WTC11 (cell line): ENCODE data around the gene ZFP92. TPM values are rescaled to one million over a fixed set of nuclear protein-coding genes. Genes with fewer than 3 reads are reported as not detected.

ENCODE experiments used
- ATAC-seq: fragments of 200-7000 bp; cut with Tn5 transposase; 2 replicates; pipeline ENCODE4 v1.10.0; 2021; ENCODE audit warnings: mild to moderate bottlenecking, moderate library complexity
- CTCF ChIA-PET: fragments of 300-600 bp; sonication (Branson Sonifier 250); formaldehyde crosslinking; loops from one replicate; lab custom pipeline; 2021; ENCODE audit warnings: antibody characterized with exemption; lab: Charles Lee
- POLR2A ChIA-PET: fragments of 350-600 bp; sonication (Branson Sonifier 250); formaldehyde crosslinking; loops from one replicate; lab custom pipeline; 2021; ENCODE audit warnings: antibody characterized with exemption; lab: Charles Lee
- DNase-seq: peaks from one replicate; pipeline ENCODE4 v3.0.0; 2021; ENCODE audit warnings: low spot score
- H3K27ac Mint-ChIP-seq: 2 replicates; pipeline ENCODE4 v1.8.0; 2021; ENCODE audit warnings: mixed read lengths
- H3K27me3 Mint-ChIP-seq: 2 replicates; pipeline ENCODE4 v1.8.0; 2021; ENCODE audit warnings: low read depth, mild to moderate bottlenecking, moderate library complexity, mixed read lengths
- H3K36me3 Mint-ChIP-seq: 2 replicates; pipeline ENCODE4 v1.8.0; 2021; ENCODE audit warnings: mixed read lengths
- H3K4me1 Mint-ChIP-seq: 2 replicates; pipeline ENCODE4 v1.8.0; 2022; ENCODE audit warnings: mixed read lengths
- H3K4me3 Mint-ChIP-seq: 2 replicates; pipeline ENCODE4 v1.8.0; 2021; ENCODE audit warnings: mild to moderate bottlenecking, moderate library complexity, mixed read lengths
- H3K9me3 Mint-ChIP-seq: 2 replicates; pipeline ENCODE4 v1.8.0; 2021; ENCODE audit warnings: mixed read lengths
- CDX4 ChIP-seq: fragments of 250-450 bp; sonication (Bioruptor Pico); IDR thresholded peaks from 2 replicates; pipeline ENCODE4 v1.9.0; 2021; ENCODE audit warnings: moderate library complexity, mild to moderate bottlenecking, inconsistent platforms, borderline replicate concordance
- CREB1 ChIP-seq: sonication (generic); formaldehyde crosslinking; IDR thresholded peaks from 2 replicates; pipeline ENCODE4 v1.8.0; 2023; ENCODE audit warnings: mild to moderate bottlenecking, missing genetic modification reagents
- CREM ChIP-seq: sonication (generic); formaldehyde crosslinking; IDR thresholded peaks from 2 replicates; pipeline ENCODE4 v1.8.1; 2022; ENCODE audit warnings: mild to moderate bottlenecking, missing genetic modification reagents, moderate library complexity
- ELF4 ChIP-seq: sonication (generic); formaldehyde crosslinking; IDR thresholded peaks from 2 replicates; pipeline ENCODE4 v1.8.1; 2022; ENCODE audit warnings: low read depth, mild to moderate bottlenecking, moderate library complexity, missing genetic modification reagents
- EMX1 ChIP-seq: fragments of 250-450 bp; sonication (Bioruptor Pico); IDR thresholded peaks from 2 replicates; pipeline ENCODE4 v1.8.0; 2021; ENCODE audit warnings: mild to moderate bottlenecking
- KAT7 ChIP-seq: sonication (generic); formaldehyde crosslinking; IDR thresholded peaks from 2 replicates; pipeline ENCODE4 v1.8.1; 2023; ENCODE audit warnings: missing genetic modification reagents, mild to moderate bottlenecking, borderline replicate concordance
- MXD4 ChIP-seq: fragments of 250-450 bp; sonication (Bioruptor Pico); IDR thresholded peaks from 2 replicates; pipeline ENCODE4 v1.8.0; 2021; ENCODE audit warnings: mild to moderate bottlenecking, moderate library complexity, borderline replicate concordance
- NR1H2 ChIP-seq: sonication (generic); formaldehyde crosslinking; IDR thresholded peaks from 2 replicates; pipeline ENCODE4 v1.9.0; 2021; ENCODE audit warnings: mild to moderate bottlenecking, moderate library complexity, missing genetic modification reagents
- NR3C1 ChIP-seq: sonication (generic); formaldehyde crosslinking; conservative IDR thresholded peaks from 2 replicates; pipeline ENCODE4 v1.8.1; 2023; ENCODE audit warnings: low read depth, mild to moderate bottlenecking, missing genetic modification reagents
- PRRX2 ChIP-seq: fragments of 250-450 bp; sonication (Bioruptor Pico); IDR thresholded peaks from 2 replicates; pipeline ENCODE4 v1.8.0; 2021; ENCODE audit warnings: mild to moderate bottlenecking
- SOX15 ChIP-seq: fragments of 250-450 bp; sonication (Bioruptor Pico); IDR thresholded peaks from 2 replicates; pipeline ENCODE4 v1.9.0; 2021; ENCODE audit warnings: mild to moderate bottlenecking
- TEAD4 ChIP-seq: sonication (generic); formaldehyde crosslinking; IDR thresholded peaks from 2 replicates; pipeline ENCODE4 v1.8.0; 2022; ENCODE audit warnings: mild to moderate bottlenecking, missing genetic modification reagents
- USF1 ChIP-seq: sonication (generic); formaldehyde crosslinking; IDR thresholded peaks from 2 replicates; pipeline ENCODE4 v1.8.0; 2022; ENCODE audit warnings: mild to moderate bottlenecking, missing genetic modification reagents
- ZMAT4 ChIP-seq: fragments of 250-450 bp; sonication (Bioruptor Pico); IDR thresholded peaks from 2 replicates; pipeline ENCODE4 v1.9.0; 2021; ENCODE audit warnings: mild to moderate bottlenecking
- ZNF121 ChIP-seq: sonication (generic); formaldehyde crosslinking; IDR thresholded peaks from 2 replicates; pipeline ENCODE4 v1.8.0; 2023; ENCODE audit warnings: missing genetic modification reagents
- ZNF138 ChIP-seq: sonication (generic); formaldehyde crosslinking; conservative IDR thresholded peaks from 2 replicates; pipeline ENCODE4 v1.8.1; 2022; ENCODE audit warnings: mild to moderate bottlenecking, moderate library complexity, missing genetic modification reagents
- ZNF219 ChIP-seq: sonication (generic); formaldehyde crosslinking; IDR thresholded peaks from 2 replicates; pipeline ENCODE4 v1.8.0; 2023; ENCODE audit warnings: missing genetic modification reagents, mild to moderate bottlenecking, borderline replicate concordance
- ZNF232 ChIP-seq: sonication (generic); formaldehyde crosslinking; IDR thresholded peaks from 2 replicates; pipeline ENCODE4 v1.8.0; 2022; ENCODE audit warnings: mild to moderate bottlenecking, missing genetic modification reagents
- ZNF263 ChIP-seq: sonication (generic); formaldehyde crosslinking; IDR thresholded peaks from 2 replicates; pipeline ENCODE4 v1.8.1; 2022; ENCODE audit warnings: low read depth, mild to moderate bottlenecking, moderate library complexity, missing genetic modification reagents
- ZNF317 ChIP-seq: sonication (generic); formaldehyde crosslinking; IDR thresholded peaks from 2 replicates; pipeline ENCODE4 v1.8.1; 2023; ENCODE audit warnings: low read depth, mild to moderate bottlenecking, moderate library complexity, missing genetic modification reagents, borderline replicate concordance
- ZNF396 ChIP-seq: fragments of 250-450 bp; sonication (Bioruptor Pico); IDR thresholded peaks from 2 replicates; pipeline ENCODE4 v1.8.0; 2021; ENCODE audit warnings: mild to moderate bottlenecking, moderate library complexity, borderline replicate concordance
- ZNF423 ChIP-seq: fragments of 250-450 bp; sonication (Bioruptor Pico); IDR thresholded peaks from 2 replicates; pipeline ENCODE4 v2.1.2; 2022; ENCODE audit warnings: mild to moderate bottlenecking, moderate library complexity
- total RNA-seq: library from RNA; stranded (reverse); gene quantifications from 3 replicates; pipeline ENCODE4 v1.2.3, GENCODE V29; 2021
- TF ChIP-seq, protein P1 (sequence below): sonication (generic); formaldehyde crosslinking; IDR thresholded peaks from 2 replicates; pipeline ENCODE4 v1.8.1; 2023; ENCODE audit warnings: mild to moderate bottlenecking, missing genetic modification reagents, moderate library complexity
- TF ChIP-seq, protein P2 (sequence below): sonication (generic); formaldehyde crosslinking; IDR thresholded peaks from 2 replicates; pipeline ENCODE4 v1.8.0; 2023; ENCODE audit warnings: mild to moderate bottlenecking, missing genetic modification reagents

Gene ZFP92
- total RNA-seq, 1 experiment from 2014 or later, result 0.31 TPM

DNA sequence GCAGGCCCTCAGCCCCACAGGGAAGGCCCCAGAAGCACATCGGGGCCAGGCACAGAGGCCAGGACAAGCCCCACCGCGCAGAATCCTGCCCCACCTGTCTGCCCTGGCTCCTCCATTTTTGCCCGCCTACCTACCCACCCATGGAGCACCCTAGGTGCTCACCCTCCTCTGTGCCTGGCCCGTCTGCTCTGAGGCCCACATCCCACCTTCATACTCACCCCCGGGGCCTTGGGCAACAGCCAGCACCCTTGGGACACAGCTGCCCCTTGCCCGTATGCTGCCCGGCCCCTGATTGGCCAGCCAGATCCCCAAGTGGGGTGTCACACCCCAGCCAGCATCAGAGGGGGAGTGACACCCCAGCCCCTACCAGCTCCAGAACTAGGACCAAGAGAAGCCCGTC is 45.4 kb downstream of the ZFP92 start:
- H3K9me3 Mint-ChIP-seq, result no peaks in the 10 kb centered on the region
- no peak overlapping the region for H3K4me3 Mint-ChIP-seq
- peaks cover 9% of the 10 kb centered on the region for H3K36me3 Mint-ChIP-seq
- TF ChIP-seq CREM (CRISPR knock-in tag) (no peak), NR1H2 (CRISPR knock-in tag) (no peak), ZNF232 (CRISPR knock-in tag) (no peak), CDX4 (no peak), TEAD4 (CRISPR knock-in tag) (no peak), CREB1 (CRISPR knock-in tag) (no peak), SOX15 (CRISPR knock-in tag) (no peak), ZNF317 (no peak), ELF4 (CRISPR knock-in tag) (no peak), ZNF138 (CRISPR knock-in tag) (no peak), USF1 (CRISPR knock-in tag) (no peak), ZNF396 (CRISPR knock-in tag) (no peak)
- TF ChIP-seq, protein P1, sequence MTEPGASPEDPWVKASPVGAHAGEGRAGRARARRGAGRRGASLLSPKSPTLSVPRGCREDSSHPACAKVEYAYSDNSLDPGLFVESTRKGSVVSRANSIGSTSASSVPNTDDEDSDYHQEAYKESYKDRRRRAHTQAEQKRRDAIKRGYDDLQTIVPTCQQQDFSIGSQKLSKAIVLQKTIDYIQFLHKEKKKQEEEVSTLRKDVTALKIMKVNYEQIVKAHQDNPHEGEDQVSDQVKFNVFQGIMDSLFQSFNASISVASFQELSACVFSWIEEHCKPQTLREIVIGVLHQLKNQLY (CRISPR knock-in tag), result no peak
- TF ChIP-seq, protein P2, sequence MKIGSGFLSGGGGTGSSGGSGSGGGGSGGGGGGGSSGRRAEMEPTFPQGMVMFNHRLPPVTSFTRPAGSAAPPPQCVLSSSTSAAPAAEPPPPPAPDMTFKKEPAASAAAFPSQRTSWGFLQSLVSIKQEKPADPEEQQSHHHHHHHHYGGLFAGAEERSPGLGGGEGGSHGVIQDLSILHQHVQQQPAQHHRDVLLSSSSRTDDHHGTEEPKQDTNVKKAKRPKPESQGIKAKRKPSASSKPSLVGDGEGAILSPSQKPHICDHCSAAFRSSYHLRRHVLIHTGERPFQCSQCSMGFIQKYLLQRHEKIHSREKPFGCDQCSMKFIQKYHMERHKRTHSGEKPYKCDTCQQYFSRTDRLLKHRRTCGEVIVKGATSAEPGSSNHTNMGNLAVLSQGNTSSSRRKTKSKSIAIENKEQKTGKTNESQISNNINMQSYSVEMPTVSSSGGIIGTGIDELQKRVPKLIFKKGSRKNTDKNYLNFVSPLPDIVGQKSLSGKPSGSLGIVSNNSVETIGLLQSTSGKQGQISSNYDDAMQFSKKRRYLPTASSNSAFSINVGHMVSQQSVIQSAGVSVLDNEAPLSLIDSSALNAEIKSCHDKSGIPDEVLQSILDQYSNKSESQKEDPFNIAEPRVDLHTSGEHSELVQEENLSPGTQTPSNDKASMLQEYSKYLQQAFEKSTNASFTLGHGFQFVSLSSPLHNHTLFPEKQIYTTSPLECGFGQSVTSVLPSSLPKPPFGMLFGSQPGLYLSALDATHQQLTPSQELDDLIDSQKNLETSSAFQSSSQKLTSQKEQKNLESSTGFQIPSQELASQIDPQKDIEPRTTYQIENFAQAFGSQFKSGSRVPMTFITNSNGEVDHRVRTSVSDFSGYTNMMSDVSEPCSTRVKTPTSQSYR, result no peak
- CTCF ChIA-PET, result no interaction called here
- no peak for ATAC-seq
- no peaks in the 10 kb centered on the region for H3K4me1 Mint-ChIP-seq
- POLR2A ChIA-PET, result no interaction called here
- H3K27ac Mint-ChIP-seq, result no peak overlapping the region
- no peak for DNase-seq
- no peaks in the 10 kb centered on the region for H3K27me3 Mint-ChIP-seq

DNA sequence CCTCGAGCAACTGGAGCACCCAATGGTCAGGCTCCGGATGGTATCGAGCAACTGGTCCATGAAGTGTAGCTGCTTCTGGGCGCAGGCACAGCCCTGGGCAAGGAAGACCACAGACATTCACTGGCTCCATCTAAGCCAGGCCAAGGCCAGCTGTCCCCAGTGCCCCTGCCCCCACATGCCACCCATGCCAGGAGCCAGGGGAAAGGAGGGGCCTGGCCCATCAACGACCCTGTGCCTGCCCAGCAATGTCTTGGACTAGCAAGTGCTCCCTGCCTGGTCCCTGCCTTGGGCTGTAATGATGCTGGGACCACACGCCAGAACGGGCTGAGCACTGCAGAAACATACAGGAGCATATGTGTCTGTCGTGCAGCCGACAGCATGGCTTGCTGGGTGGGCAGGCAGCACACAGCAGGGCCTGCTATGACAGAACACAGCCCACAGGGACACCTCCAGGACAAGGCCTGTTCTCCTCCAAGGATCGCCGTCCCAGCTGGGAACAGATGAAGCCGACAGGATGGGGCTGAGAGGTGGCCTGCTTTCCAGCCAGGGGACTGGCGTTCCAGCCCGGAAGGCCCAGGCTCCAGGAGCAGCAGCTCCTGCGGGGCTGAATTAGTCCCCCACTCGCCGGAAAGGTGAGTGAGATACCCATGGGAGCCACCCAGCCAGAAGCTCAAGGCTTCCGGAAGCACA is 46.0 kb downstream of the ZFP92 start:
- Mint-ChIP-seq H3K27ac (no peak overlapping the region), H3K27me3 (no peaks in the 10 kb centered on the region), H3K36me3 (peaks cover 10% of the 10 kb centered on the region), H3K4me1 (no peaks in the 10 kb centered on the region), H3K9me3 (no peaks in the 10 kb centered on the region), H3K4me3 (no peak overlapping the region)
- ChIA-PET POLR2A (no interaction called here), CTCF (interaction anchor here (1.1 kb wide), 1 partner anchor 38 kb away, joined by 4 read pairs; the partner anchor contains the start of gene BGN)
- DNase-seq, result no peak
- no peak for ATAC-seq
- TF ChIP-seq ELF4 (CRISPR knock-in tag) (no peak), ZNF317 (no peak), PRRX2 (CRISPR knock-in tag) (no peak), ZNF219 (no peak), ZMAT4 (no peak), TEAD4 (CRISPR knock-in tag) (no peak), KAT7 (CRISPR knock-in tag) (no peak), MXD4 (CRISPR knock-in tag) (no peak), ZNF121 (CRISPR knock-in tag) (no peak), EMX1 (CRISPR knock-in tag) (no peak), ZNF263 (CRISPR knock-in tag) (no peak), ZNF423 (CRISPR knock-in tag) (no peak), NR3C1 (no peak)
